HepG2 (cell line): ENCODE results near the gene TAF6. TPM values are rescaled to one million over a fixed set of nuclear protein-coding genes. Genes with fewer than 3 reads are reported as not detected.

Experiments
- ARID5B ChIP-seq: IDR thresholded peaks from 2 replicates; pipeline ENCODE4 v1.4.0; 2020; ENCODE audit warnings: mild to moderate bottlenecking, missing genetic modification reagents
- ATF3 ChIP-seq: sonication (generic); formaldehyde crosslinking; IDR thresholded peaks from 2 replicates; pipeline ENCODE4 v1.4.0; 2020; ENCODE audit warnings: missing genetic modification reagents
- LCORL ChIP-seq, 2 experiments: fragments of 450-650 bp in 1 of 2; sonication (generic) in 1 of 2; formaldehyde crosslinking in 1 of 2; IDR thresholded peaks; 2 replicates each; pipeline versions ENCODE4 v1.5.0 to v1.6.1; 2017 to 2020; ENCODE audit warnings: antibody characterized with exemption in 1 of 2, missing genetic modification reagents in 1 of 2
- SMARCC2 ChIP-seq: fragments of 450-650 bp; IDR thresholded peaks from 2 replicates; pipeline ENCODE4 v1.6.1; 2017; ENCODE audit warnings: antibody characterized with exemption, mild to moderate bottlenecking
- ZNF225 ChIP-seq: sonication (generic); formaldehyde crosslinking; IDR thresholded peaks from 2 replicates; pipeline ENCODE4 v1.4.0; 2020; ENCODE audit warnings: mild to moderate bottlenecking, missing genetic modification reagents
- polyA plus RNA-seq, 8 experiments: library from polyadenylated mRNA; depleted of rRNA in 3 of 8; stranded (reverse) in 7 of 8; unstranded in 1 of 8; fragments of >200 nt; fragmentation: Illumina TruSeq in 4 of 8; extraction: Trizol in 4 of 8; gene quantifications; 2 replicates each; pipeline versions ENCODE4 v1.2.1 to v1.2.3, GENCODE V29; 2011 to 2016; ENCODE audit warnings: low read depth in 4 of 8, missing spikeins in 1 of 8, mixed read lengths in 1 of 8; ENCODE audit not compliant: insufficient read depth in 1 of 8
- total RNA-seq, 5 experiments: library from RNA; depleted of rRNA; stranded (reverse); fragments of >200 nt; fragmentation: Illumina TruSeq; extraction: Trizol; gene quantifications; 2 replicates each; pipeline ENCODE4 v1.2.3, GENCODE V29; 2016; ENCODE audit warnings: low read depth in 1 of 5
- TF ChIP-seq, protein P1 (sequence below): IDR thresholded peaks from 2 replicates; pipeline ENCODE4 v1.6.1; 2018; ENCODE audit warnings: missing genetic modification reagents
- TF ChIP-seq, protein P2 (sequence below): sonication (generic); formaldehyde crosslinking; IDR thresholded peaks from 2 replicates; pipeline ENCODE4 v1.9.0; 2021; ENCODE audit warnings: missing genetic modification reagents, borderline replicate concordance

The TAF6 gene
- total and polyA plus RNA-seq, 2 of the 13 experiments (the other 11 are each of a cell fraction or from before 2014, with no cell fraction given), result 12.9 to 18.8 TPM

GRCh38 chr7:100157334-100158228 lies 38.4 kb upstream of the TAF6 start (continued):
- TF ChIP-seq ARID5B (CRISPR knock-in tag) (0 out of 2 replicates have a peak, but pooled peaks have one; percentile 28), ZNF225 (0 out of 2 replicates have a peak, but pooled peaks have one; percentile 29), SMARCC2 (no peak), LCORL (IDR thresholded peaks at IDR 0.05) (no peak), LCORL (CRISPR knock-in tag; IDR thresholded peaks at IDR 0.05) (no peak), ATF3 (CRISPR knock-in tag) (peak; percentile 93)
- TF ChIP-seq, protein P1, sequence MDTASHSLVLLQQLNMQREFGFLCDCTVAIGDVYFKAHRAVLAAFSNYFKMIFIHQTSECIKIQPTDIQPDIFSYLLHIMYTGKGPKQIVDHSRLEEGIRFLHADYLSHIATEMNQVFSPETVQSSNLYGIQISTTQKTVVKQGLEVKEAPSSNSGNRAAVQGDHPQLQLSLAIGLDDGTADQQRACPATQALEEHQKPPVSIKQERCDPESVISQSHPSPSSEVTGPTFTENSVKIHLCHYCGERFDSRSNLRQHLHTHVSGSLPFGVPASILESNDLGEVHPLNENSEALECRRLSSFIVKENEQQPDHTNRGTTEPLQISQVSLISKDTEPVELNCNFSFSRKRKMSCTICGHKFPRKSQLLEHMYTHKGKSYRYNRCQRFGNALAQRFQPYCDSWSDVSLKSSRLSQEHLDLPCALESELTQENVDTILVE (CRISPR knock-in tag), result peak; percentile 94; the same call in 1 of the 2 replicates
- TF ChIP-seq, protein P2, sequence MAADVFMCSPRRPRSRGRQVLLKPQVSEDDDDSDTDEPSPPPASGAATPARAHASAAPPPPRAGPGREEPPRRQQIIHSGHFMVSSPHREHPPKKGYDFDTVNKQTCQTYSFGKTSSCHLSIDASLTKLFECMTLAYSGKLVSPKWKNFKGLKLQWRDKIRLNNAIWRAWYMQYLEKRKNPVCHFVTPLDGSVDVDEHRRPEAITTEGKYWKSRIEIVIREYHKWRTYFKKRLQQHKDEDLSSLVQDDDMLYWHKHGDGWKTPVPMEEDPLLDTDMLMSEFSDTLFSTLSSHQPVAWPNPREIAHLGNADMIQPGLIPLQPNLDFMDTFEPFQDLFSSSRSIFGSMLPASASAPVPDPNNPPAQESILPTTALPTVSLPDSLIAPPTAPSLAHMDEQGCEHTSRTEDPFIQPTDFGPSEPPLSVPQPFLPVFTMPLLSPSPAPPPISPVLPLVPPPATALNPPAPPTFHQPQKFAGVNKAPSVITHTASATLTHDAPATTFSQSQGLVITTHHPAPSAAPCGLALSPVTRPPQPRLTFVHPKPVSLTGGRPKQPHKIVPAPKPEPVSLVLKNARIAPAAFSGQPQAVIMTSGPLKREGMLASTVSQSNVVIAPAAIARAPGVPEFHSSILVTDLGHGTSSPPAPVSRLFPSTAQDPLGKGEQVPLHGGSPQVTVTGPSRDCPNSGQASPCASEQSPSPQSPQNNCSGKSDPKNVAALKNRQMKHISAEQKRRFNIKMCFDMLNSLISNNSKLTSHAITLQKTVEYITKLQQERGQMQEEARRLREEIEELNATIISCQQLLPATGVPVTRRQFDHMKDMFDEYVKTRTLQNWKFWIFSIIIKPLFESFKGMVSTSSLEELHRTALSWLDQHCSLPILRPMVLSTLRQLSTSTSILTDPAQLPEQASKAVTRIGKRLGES (CRISPR knock-in tag), result no peak
